Stomach (tissue), 4 donors: ENCODE data around the gene GTF3C2.

Experiments
- EP300 ChIP-seq: sonication (generic); formaldehyde crosslinking; IDR thresholded peaks from one replicate; pipeline ENCODE4 v1.6.1; 2017; ENCODE audit warnings: antibody characterized with exemption
- POLR2A ChIP-seq, 4 donors: fragments of 450-650 bp; IDR thresholded peaks; one replicate each; pipeline ENCODE4 v1.6.1; 2016; ENCODE audit warnings: antibody characterized with exemption in 4 of 4, control low read depth in 2 of 4, mild to moderate bottlenecking in 1 of 4, moderate library complexity in 1 of 4
- TF ChIP-seq, protein P1 (sequence below), 7 experiments: fragments of 450-650 bp in 4 of 7; fragments of 200-600 bp in 3 of 7; sonication (generic) in 3 of 7; IDR thresholded peaks; one replicate each; pipeline ENCODE4 v1.5.1; 2016 to 2019; ENCODE audit warnings: antibody characterized with exemption in 7 of 7, control low read depth in 2 of 7, mild to moderate bottlenecking in 1 of 7

DNA sequence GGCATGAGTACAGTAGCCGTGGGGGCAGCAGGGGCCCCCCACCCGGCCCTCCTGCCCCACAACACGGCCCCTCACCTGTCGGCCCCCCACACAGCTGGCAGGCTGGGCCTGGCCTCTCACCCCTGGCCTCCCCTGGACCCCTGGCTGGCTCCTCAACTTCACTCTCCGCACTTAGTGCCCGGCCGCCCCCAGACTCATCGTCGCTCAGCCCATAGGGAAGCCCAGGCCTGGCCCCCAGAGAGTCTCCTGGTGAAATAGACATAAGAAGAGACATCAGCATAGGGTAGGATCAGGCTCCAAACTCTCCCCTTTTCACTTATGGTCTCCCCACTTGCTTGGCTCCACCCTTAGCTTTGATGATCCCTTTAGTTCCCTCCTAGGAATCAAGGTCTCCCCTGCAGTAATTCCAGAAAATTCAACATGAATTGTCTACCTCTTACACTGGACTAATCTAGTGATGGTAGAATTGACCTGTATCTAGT lies 22.3 kb upstream of the GTF3C2 start:
- TF ChIP-seq POLR2A (IDR thresholded peaks at IDR 0.05) (no peak), EP300 (no peak)
- TF ChIP-seq, protein P1, sequence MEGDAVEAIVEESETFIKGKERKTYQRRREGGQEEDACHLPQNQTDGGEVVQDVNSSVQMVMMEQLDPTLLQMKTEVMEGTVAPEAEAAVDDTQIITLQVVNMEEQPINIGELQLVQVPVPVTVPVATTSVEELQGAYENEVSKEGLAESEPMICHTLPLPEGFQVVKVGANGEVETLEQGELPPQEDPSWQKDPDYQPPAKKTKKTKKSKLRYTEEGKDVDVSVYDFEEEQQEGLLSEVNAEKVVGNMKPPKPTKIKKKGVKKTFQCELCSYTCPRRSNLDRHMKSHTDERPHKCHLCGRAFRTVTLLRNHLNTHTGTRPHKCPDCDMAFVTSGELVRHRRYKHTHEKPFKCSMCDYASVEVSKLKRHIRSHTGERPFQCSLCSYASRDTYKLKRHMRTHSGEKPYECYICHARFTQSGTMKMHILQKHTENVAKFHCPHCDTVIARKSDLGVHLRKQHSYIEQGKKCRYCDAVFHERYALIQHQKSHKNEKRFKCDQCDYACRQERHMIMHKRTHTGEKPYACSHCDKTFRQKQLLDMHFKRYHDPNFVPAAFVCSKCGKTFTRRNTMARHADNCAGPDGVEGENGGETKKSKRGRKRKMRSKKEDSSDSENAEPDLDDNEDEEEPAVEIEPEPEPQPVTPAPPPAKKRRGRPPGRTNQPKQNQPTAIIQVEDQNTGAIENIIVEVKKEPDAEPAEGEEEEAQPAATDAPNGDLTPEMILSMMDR (IDR thresholded peaks at IDR 0.05) = no peak
